Smooth muscle cell of the coronary artery (primary cell): Measurements from ENCODE around the gene ZNF79. TPM values are rescaled to one million over a fixed set of nuclear protein-coding genes. Genes with fewer than 3 reads are reported as not detected.

Experiments used
- total RNA-seq: library from RNA; depleted of rRNA; stranded (reverse); fragments of >200 nt; gene quantifications from 2 replicates; pipeline ENCODE4 v1.2.3, GENCODE V29; 2014; ENCODE audit warnings: low replicate concordance

Gene ZNF79
- total RNA-seq = 10.7 and 12.2 TPM in 2 replicates

DNA sequence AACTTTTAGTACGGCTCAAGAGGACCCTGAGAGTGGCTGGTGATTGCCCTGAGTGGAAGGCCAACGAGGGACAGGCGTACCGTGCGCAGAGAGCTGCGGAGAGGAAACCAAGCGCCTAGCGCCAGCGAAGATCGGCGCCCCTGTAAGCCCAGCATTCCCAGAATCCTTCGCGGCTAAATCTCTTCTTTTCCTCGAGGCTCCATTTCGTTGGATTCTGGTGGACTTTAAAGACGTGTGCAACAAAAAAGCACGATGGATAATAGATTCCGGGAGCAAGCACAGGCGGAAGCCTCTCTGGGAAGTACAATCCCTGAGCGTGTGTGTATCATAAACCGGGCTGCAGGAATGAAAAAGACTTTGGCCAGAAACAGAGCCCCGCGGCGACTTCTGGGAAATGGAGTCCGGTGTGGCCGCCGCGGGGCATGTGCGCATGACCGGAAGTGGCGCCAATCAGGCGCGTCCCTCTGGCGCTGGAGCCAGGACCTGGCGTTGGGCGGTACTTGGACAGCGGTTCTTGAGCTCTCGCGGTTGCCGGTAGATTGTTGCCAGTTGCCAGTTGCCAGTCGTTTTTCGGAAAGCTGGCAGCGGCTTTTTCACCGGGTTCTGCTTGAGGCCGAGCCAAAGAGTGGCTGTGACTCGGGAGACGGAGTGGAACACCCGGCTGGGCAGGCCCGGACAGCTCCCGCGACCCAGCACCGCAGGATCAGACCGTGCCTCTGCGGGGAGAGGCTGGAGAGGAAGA lies at the start of gene ZNF79:
TSS of gene ZNF79 (plus strand) at position 449 of the 742 bp plus-strand sequence. CDS start 406 bp downstream, outside the sequence.

DNA sequence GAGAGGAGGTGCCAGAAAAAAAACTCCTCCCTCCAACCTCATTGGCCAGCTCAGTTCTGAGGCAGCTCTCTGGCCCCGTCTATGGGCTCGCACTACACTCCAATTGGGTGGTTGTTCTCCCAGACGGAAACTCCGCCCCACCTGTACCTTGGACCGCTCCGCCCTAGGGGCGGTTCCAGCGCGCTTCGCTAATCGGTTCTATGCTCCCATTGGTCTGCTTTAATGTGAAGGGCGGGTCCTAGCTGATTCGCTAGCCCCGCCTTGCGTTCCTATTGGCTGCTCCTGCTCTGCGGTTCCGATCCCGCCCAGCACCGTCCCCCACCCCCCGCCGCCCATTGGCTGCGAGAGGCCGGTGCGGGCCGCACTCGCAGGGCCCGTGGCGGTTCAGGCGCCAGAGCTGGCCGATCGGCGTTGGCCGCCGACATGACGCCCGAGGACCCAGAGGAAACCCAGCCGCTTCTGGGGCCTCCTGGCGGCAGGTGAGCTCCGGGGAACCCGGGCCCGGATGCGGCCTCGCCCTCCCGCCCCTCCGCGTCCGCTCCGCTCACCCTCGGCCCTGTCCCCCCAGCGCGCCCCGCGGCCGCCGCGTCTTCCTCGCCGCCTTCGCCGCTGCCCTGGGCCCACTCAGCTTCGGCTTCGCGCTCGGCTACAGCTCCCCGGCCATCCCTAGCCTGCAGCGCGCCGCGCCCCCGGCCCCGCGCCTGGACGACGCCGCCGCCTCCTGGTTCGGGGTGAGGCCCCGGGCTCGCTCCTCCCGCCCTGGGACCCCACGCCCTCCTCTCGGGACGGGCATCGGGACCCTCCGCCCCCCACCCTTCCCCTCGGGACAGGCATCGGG lies 27.2 kb upstream of the ZNF79 start, which contains the start of gene SLC2A8:
TSS of gene SLC2A8 (plus strand) at position 362 of the 838 bp plus-strand sequence. CDS start at position 424, 62 bp downstream.

GRCh38 chr9:127450830-127451607 lies 26.8 kb downstream of the ZNF79 start, which contains the start of the genes LRSAM1 and RPL12:
LRSAM1 (plus strand) TSS chr9:127451510; CDS start chr9:127454528, 3,018 bp downstream.
RPL12 (minus strand) TSS chr9:127451406; CDS start chr9:127451317, 89 bp downstream.

Other genes with a start within 250 kb of the ZNF79 start
- gene GARNL3, start 159.6 kb upstream of the ZNF79 start, total RNA-seq = 2.6 and 4.8 TPM in 2 replicates
- gene SLC2A8, start 27.2 kb upstream of the ZNF79 start, total RNA-seq = 4.9 and 5.9 TPM in 2 replicates
- 897 and 1,601 TPM in 2 replicates for gene RPL12, start 27.0 kb downstream of the ZNF79 start, total RNA-seq
- gene LRSAM1, start 27.1 kb downstream of the ZNF79 start, total RNA-seq = 7.4 and 10.0 TPM in 2 replicates
- gene STXBP1, start 187.9 kb downstream of the ZNF79 start, total RNA-seq = 10.8 and 22.6 TPM in 2 replicates